GM19238 (cell line): ENCODE data around the gene MCTP1.

ENCODE experiments used
- DNase-seq: peaks from one replicate; pipeline ENCODE4 v3.0.0; 2011; ENCODE audit warnings: low spot score; ENCODE audit not compliant: insufficient read length

The MCTP1 gene

DNA sequence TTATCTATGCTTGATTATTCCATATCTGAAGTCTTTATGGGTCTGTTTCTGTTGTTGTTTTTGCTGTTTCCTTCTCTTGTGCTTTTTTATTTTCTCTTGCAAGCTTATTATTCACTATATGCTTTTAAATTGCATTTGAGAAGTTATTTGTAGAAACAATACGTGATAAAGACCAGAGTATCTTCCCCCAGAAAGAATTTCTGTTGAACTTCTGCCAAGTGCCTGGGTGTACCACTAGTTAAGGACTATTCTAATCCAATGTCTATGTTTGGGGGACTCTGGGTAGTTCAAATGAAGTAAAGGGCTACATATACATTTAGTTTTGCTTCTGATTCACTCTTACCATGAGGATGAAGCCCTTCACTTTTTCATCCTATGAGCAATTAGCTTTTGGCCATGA is 612.1 kb downstream of the MCTP1 start:
- no peak for DNase-seq

DNA sequence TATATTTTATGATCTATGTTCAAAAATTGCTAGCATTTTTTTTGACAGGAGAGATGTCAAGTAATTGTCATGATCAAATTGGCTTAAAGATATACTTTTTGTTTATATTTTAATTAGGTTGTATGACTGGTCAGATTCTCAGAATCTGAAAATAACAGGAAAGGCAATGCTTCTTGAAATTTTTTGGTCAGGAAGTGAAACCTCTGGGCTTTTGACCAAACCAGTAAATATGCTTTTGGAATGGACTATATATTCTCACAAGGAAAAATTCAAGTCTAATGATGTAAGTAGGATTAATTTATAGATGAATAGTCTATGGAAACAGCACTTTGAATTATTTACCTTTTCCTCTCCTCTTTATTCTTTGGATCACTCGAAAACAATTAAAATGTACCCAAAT is 614.2 kb downstream of the MCTP1 start:
- no peak for DNase-seq

DNA sequence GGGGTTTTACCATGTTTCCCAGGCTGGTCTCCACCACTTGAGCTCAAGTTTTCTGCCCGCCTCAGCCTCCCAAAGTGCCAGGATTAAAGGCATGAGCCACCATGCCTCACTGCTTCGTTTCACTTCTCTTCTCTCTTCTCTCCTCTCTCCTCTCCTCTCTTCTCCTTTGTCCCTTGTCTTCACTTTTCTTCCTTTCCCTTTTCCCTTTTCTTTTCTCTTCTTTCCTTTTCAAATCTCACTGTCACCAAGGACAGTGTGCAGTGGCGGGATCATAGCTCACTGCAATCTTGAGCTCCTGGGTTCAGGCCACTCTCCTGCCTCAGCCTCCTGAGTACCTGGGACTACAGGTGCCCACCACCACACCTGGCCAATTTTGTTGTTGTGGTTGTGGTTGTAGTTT is 617.0 kb downstream of the MCTP1 start:
- no peak for DNase-seq

DNA sequence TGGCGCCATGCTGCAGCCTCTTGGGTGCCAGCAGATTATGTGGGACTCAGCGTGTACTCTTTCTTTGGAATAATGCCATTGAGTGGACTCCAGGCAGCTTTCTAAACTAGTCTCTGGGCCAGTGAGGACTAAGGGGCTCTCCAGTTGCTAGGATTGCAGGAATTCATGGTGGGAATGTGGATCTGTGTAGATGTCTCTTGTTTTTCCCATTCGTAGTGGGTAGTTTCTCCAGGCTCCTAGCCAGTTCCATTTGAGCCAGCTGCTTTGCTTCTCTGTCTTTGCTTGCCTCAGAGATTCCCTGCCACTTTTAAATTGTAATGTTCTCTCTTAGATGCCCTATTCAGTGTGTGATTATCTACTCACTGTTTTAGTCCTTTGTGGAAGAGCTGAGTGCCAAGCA is 623.8 kb downstream of the MCTP1 start:
- no peak for DNase-seq

DNA sequence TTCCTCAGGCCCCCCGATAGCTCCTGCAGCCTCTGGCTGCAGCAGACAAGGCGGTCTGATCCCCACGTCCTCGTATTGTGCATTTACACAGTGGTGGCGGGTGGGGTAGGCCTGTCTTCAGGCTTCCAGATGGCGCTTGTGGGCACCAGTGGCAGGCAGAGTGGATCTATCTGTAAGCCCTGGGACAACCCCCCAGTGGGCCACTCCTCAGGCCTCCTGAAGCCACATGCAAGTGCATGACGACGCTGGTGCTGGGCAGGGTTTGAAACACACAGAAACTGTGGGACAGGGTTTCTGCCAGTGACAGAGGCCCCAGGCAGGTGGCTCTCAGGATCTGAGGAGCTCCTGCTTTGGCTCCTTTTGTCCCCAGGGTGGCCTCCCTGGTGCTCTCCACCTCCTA is 624.4 kb downstream of the MCTP1 start:
- DNase-seq: no peak

DNA sequence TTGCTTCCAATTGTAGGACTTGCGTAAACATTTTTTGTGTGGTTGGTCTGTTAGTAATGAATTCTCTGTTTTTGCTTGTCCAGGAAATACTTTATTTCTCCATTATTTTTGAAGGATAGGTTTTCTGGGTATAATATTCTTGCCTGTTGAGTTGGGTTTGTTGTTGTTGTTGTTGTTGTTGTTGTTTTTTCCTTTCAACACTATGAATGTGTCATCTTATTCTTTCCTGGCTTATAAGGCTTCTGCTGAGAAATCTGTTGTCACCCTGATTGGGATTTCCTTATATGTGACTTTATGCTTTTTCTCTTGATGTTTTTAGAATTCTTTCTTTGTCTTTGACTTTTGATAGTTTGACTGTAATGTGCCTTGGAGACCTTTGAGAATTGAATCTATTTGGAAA is 626.6 kb downstream of the MCTP1 start:
- no peak for DNase-seq
